GM18505 (cell line): Measurements from ENCODE around the gene DIP2B.
"Not testable (repeated sequence)": the region's sequence is repeated elsewhere in the genome, so short reads cannot be mapped to it uniquely, and the experiment has no call there.

Source experiments
- ATAC-seq: cut with Tn5 transposase; IDR thresholded peaks from one replicate; pipeline ENCODE4 v1.9.1; 2021; ENCODE audit not compliant: unreplicated experiment
- POLR2A ChIP-seq: IDR thresholded peaks from 4 replicates; pipeline ENCODE4 v1.6.1; 2011; ENCODE audit warnings: borderline replicate concordance; ENCODE audit not compliant: insufficient read depth, insufficient read length; ENCODE audit errors: extremely low read depth

DIP2B gene

GRCh38 chr12:50549885-50550284 is 45.1 kb downstream of the DIP2B start:
- ATAC-seq, result no peak
- no peak for TF ChIP-seq POLR2A

GRCh38 chr12:50550530-50551223 is 45.9 kb downstream of the DIP2B start:
- ATAC-seq, result no peak
- no peak for TF ChIP-seq POLR2A

GRCh38 chr12:50551866-50552265 is 47.1 kb downstream of the DIP2B start:
- no peak for ATAC-seq

GRCh38 chr12:50554651-50555050 is 49.9 kb downstream of the DIP2B start:
- no peak for ATAC-seq
- no peak for TF ChIP-seq POLR2A

More at GRCh38 chr12:50551866-50552265, 47.1 kb downstream of the DIP2B start:
- TF ChIP-seq POLR2A, result no peak

GRCh38 chr12:50555471-50555885 is 50.7 kb downstream of the DIP2B start:
- no peak for TF ChIP-seq POLR2A

GRCh38 chr12:50556273-50556672 is 51.5 kb downstream of the DIP2B start:
- no peak for ATAC-seq
- no peak for TF ChIP-seq POLR2A

More at GRCh38 chr12:50555471-50555885, 50.7 kb downstream of the DIP2B start:
- no peak for ATAC-seq

- not testable (repeated sequence) for ATAC-seq
Measured at GRCh38 chr12:50556796-50557195, 52.0 kb downstream of the DIP2B start.

- no peak for TF ChIP-seq POLR2A
- no peak for ATAC-seq
Measured at GRCh38 chr12:50557421-50557820, 52.6 kb downstream of the DIP2B start.

GRCh38 chr12:50558970-50559369 is 54.2 kb downstream of the DIP2B start:
- TF ChIP-seq POLR2A, result no peak
- ATAC-seq, result no peak

GRCh38 chr12:50562520-50563433 is 58.0 kb downstream of the DIP2B start:
- no peak for TF ChIP-seq POLR2A
- no peak for ATAC-seq

- TF ChIP-seq POLR2A, result no peak
- no peak for ATAC-seq
Measured at GRCh38 chr12:50563434-50563787, 58.6 kb downstream of the DIP2B start.

- TF ChIP-seq POLR2A, result no peak
- ATAC-seq, result no peak
Measured at GRCh38 chr12:50564237-50564947, 59.6 kb downstream of the DIP2B start.

- ATAC-seq, result no peak
- TF ChIP-seq POLR2A, result no peak
Measured at GRCh38 chr12:50564948-50565297, 60.1 kb downstream of the DIP2B start.
